Measurements from ENCODE around the gene UNC45A.

DNA sequence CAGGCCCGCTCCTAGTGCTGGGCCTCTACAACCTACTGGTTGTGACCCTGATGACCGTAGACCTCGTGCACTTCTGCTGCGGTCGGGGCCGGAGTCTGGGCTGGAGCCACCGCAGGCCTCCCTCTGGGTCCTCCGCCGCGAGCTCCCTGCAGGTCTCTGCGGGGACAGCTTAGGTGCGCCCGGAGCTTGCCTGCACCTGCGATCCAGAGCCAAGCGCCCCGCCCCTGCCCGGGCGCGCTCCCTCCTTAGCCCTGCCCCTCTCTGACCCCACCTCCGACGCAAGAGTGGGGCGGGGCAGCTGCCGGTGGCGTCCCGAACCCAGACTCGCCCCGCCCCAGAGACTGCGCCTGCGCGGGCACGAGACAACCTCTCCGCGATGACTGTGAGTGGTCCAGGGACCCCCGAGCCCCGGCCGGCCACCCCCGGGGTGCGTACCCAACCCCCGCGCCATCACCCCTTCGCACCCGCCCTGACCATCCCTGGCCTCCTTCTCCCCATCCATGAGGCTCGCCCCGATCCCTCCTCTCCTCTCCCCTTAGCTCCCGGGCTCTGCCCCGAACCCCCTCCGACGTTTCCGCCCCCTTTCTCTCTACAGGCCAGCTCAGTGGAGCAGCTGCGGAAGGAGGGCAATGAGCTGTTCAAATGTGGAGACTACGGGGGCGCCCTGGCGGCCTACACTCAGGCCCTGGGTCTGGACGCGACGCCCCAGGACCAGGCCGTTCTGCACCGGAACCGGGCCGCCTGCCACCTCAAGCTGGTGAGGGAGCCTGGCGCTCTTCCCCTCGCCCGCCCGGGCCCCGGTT is at the start of gene UNC45A:
- TF ChIP-seq, protein P1, sequence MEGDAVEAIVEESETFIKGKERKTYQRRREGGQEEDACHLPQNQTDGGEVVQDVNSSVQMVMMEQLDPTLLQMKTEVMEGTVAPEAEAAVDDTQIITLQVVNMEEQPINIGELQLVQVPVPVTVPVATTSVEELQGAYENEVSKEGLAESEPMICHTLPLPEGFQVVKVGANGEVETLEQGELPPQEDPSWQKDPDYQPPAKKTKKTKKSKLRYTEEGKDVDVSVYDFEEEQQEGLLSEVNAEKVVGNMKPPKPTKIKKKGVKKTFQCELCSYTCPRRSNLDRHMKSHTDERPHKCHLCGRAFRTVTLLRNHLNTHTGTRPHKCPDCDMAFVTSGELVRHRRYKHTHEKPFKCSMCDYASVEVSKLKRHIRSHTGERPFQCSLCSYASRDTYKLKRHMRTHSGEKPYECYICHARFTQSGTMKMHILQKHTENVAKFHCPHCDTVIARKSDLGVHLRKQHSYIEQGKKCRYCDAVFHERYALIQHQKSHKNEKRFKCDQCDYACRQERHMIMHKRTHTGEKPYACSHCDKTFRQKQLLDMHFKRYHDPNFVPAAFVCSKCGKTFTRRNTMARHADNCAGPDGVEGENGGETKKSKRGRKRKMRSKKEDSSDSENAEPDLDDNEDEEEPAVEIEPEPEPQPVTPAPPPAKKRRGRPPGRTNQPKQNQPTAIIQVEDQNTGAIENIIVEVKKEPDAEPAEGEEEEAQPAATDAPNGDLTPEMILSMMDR (IDR thresholded peaks at IDR 0.05; ENCODE audit: low read depth, low read length, missing input control) = no peak
- TF ChIP-seq YY1 (IDR thresholded peaks at IDR 0.05) (no peak), HNF4G (IDR thresholded peaks at IDR 0.05) (no peak), TAF1 (conservative IDR thresholded peaks at IDR 0.05) (no peak), JUND (IDR thresholded peaks at IDR 0.05) (no peak), FOXA1 (IDR thresholded peaks at IDR 0.05) (no peak), EGR1 (IDR thresholded peaks at IDR 0.05; ENCODE audit: low read depth in 2 of 2) (no peak)
- TF ChIP-seq, protein P2, sequence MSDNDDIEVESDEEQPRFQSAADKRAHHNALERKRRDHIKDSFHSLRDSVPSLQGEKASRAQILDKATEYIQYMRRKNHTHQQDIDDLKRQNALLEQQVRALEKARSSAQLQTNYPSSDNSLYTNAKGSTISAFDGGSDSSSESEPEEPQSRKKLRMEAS (IDR thresholded peaks at IDR 0.05) = no peak
